Keratinocyte (primary cell): ENCODE measurements around the gene COA8. TPM values are rescaled to one million over a fixed set of nuclear protein-coding genes. Genes with fewer than 3 reads are reported as not detected.

ENCODE experiments used
- DNase-seq: peaks from one replicate; pipeline ENCODE4 v3.0.0-alpha.2; 2011; ENCODE audit warnings: low read depth, missing footprints, low spot score
- FAIRE-seq: peaks from 2 replicates; lab custom pipeline; 2011; peaks lifted over from hg19 to GRCh38; lab: Jason Lieb, UNC
- H2AFZ ChIP-seq: 2 replicates; pipeline ENCODE4 v1.6.0; 2012; ENCODE audit warnings: low read length, control low read depth, inconsistent platforms; ENCODE audit not compliant: control insufficient read depth
- H3K27ac ChIP-seq: 2 replicates; pipeline ENCODE4 v1.5.1; 2011; ENCODE audit warnings: low read length; ENCODE audit not compliant: control insufficient read depth, insufficient read depth
- H3K27me3 ChIP-seq: 3 replicates; pipeline ENCODE4 v1.6.0; 2011; ENCODE audit warnings: low read length; ENCODE audit not compliant: control insufficient read depth, insufficient read depth; ENCODE audit errors: extremely low read depth
- H3K36me3 ChIP-seq, 2 experiments: 2 replicates in 1 of 2; 3 replicates in 1 of 2; pipeline ENCODE4 v1.5.1; 2011; ENCODE audit warnings: low read length in 2 of 2, mild to moderate bottlenecking in 1 of 2; ENCODE audit not compliant: control insufficient read depth in 2 of 2, insufficient read depth in 2 of 2; ENCODE audit errors: extremely low read depth in 1 of 2
- H3K4me1 ChIP-seq: 3 replicates; pipeline ENCODE4 v1.5.1; 2011; ENCODE audit warnings: low read length; ENCODE audit not compliant: control insufficient read depth, insufficient read depth; ENCODE audit errors: extremely low read depth
- H3K4me2 ChIP-seq: 3 replicates; pipeline ENCODE4 v1.6.0; 2011; ENCODE audit warnings: low read depth, low read length; ENCODE audit not compliant: control insufficient read depth, insufficient read depth; ENCODE audit errors: extremely low read depth
- H3K4me3 ChIP-seq, 3 experiments: fragments of 200-600 bp in 1 of 3; sonication (generic) in 1 of 3; 2 replicates in 2 of 3; 3 replicates in 1 of 3; pipeline ENCODE4 v1.5.1; 2011 to 2016; ENCODE audit warnings: low read length in 3 of 3, mild to moderate bottlenecking in 3 of 3, control low read depth in 2 of 3, inconsistent platforms in 1 of 3, low read depth in 1 of 3, mixed read lengths in 1 of 3, mixed run types in 1 of 3, moderate library complexity in 1 of 3; ENCODE audit not compliant: control insufficient read depth in 2 of 3, insufficient read depth in 2 of 3; ENCODE audit errors: extremely low read depth in 1 of 3
- H3K79me2 ChIP-seq: 2 replicates; pipeline ENCODE4 v1.6.0; 2012; ENCODE audit warnings: low read length; ENCODE audit not compliant: control insufficient read depth, insufficient read depth
- H3K9ac ChIP-seq: 3 replicates; pipeline ENCODE4 v1.6.0; 2011; ENCODE audit warnings: low read length; ENCODE audit not compliant: control insufficient read depth, insufficient read depth; ENCODE audit errors: extremely low read depth
- H3K9me1 ChIP-seq: 3 replicates; pipeline ENCODE4 v1.6.0; 2011; ENCODE audit warnings: low read length; ENCODE audit not compliant: control insufficient read depth, insufficient read depth; ENCODE audit errors: extremely low read depth
- H3K9me3 ChIP-seq: 2 replicates; pipeline ENCODE4 v1.5.1; 2012; ENCODE audit warnings: low read depth, low read length; ENCODE audit not compliant: control insufficient read depth
- H4K20me1 ChIP-seq: 3 replicates; pipeline ENCODE4 v1.6.0; 2011; ENCODE audit warnings: low read length; ENCODE audit not compliant: control insufficient read depth, insufficient read depth; ENCODE audit errors: extremely low read depth
- CTCF ChIP-seq, 3 experiments: IDR thresholded peaks in 1 of 3; conservative IDR thresholded peaks in 1 of 3; optimal IDR thresholded peaks in 1 of 3; 2 replicates in 2 of 3; 3 replicates in 1 of 3; pipeline versions ENCODE3 to v1.5.1; 2011; ENCODE audit warnings: low read length in 3 of 3, mild to moderate bottlenecking in 3 of 3, moderate library complexity in 2 of 3, control low read depth in 1 of 3, inconsistent platforms in 1 of 3; ENCODE audit not compliant: insufficient read depth in 2 of 3; ENCODE audit errors: extremely low read depth in 1 of 3
- EZH2 ChIP-seq: IDR thresholded peaks from one replicate; pipeline ENCODE4 v1.6.1; 2012; ENCODE audit warnings: inconsistent platforms, mild to moderate bottlenecking, low read length, moderate library complexity
- dilution Hi-C: fragments of 300-500 bp; cut with MboI; formaldehyde crosslinking; loops from one replicate; pipeline ENCODE4 v1.7.0; 2020; ENCODE audit warnings: low sequenced_read_pairs; ENCODE audit not compliant: extremely low pct_ligation_motif_present
- polyA plus RNA-seq, 5 experiments: library from polyadenylated mRNA; depleted of rRNA in 3 of 5; stranded (reverse) in 3 of 5; stranded (forward) in 1 of 5; unstranded in 1 of 5; fragments of >200 nt; gene quantifications; 1 replicate in 1 of 5; 2 replicates in 3 of 5; 3 replicates in 1 of 5; pipeline versions ENCODE4 v1.2.1 to v1.2.3, GENCODE V29; 2011 to 2012; ENCODE audit warnings: missing spikeins in 2 of 5, low read depth in 1 of 5, low replicate concordance in 1 of 5

COA8 gene
- polyA plus RNA-seq, 1 donor (not counting 4 experiments of a cell fraction or from before 2014, with no cell fraction given) = 24.8 TPM

DNA sequence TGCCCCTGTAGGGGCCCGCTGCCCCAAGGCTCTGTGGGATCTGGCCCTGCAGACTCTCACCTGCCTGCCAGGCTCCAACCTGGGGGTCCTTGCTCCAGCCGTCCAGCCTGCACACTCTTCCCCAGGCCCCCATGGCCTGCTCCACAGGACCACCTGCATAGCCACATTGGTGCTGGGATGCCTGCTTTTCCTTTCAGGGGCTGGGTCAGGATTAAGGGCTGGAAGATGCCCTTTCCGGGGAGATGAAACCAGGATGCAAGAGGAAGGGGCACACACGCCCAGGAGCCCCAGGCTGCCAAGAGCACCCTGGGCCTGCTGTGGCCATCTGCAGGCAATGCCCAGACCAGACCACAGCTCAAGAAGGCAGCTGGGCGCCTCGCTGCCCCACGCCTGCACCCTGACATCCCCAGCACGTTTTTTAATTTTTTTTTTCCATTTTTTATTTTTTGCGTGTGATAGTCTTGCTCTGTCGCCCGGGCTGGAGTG lies 15.3 kb upstream of the COA8 start:
- Histone ChIP-seq H3K79me2 (no peaks in the 10 kb centered on the region), H3K36me3 (no peaks in the 10 kb centered on the region), H3K9me3 (no peaks in the 10 kb centered on the region), H3K27me3 (no peaks in the 10 kb centered on the region), H3K4me1 (peaks cover 16% of the 10 kb centered on the region), H3K4me3 (no peak overlapping the region), H3K9ac (no peak overlapping the region), H3K27ac (no peak overlapping the region), H4K20me1 (peaks cover 7% of the 10 kb centered on the region), H3K4me2 (no peak overlapping the region), H3K9me1 (peaks cover 8% of the 10 kb centered on the region), H2AFZ (no peak overlapping the region)
- TF ChIP-seq EZH2 (no peak), CTCF (optimal IDR thresholded peaks at IDR 0.05 in 1 of 3, IDR thresholded peaks at IDR 0.05 in 1 of 3, conservative IDR thresholded peaks at IDR 0.05 in 1 of 3; ENCODE audit: extremely low read depth in 1 of 3, insufficient read depth in 2 of 3, low read length in 3 of 3) (no peak)
- no peak for FAIRE-seq
- DNase-seq = no peak
- dilution Hi-C loops = no loop called here

DNA sequence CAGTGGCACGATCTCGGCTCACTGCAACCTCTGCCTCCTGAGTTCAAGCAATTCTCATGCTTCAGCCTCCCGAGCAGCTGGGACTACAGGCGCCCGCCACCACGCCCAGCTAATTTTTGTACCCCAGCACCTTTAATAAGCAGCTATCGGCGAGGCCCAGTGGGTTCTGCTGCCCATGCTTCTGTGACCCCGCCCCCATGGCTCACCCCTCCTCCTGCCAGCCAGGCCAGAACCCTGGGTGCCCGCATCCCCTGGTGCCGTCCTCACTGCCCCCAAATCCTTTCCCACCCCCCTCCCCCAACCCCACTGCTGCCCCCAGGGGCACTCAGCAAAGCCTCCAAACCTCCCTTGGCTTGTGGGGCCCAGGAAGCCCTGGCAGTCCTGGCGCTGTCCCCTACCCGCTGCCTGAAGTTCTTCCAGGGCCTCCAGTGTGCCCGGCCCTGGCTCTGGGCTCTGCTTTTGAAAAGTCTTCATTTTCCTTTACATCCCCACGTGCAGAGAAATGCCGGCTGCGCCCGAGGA lies 14.8 kb upstream of the COA8 start:
- FAIRE-seq = no peak
- no peak overlapping the region for H2AFZ ChIP-seq

More for the DNA sequence above, 14.8 kb upstream of the COA8 start:
- Histone ChIP-seq H3K9me3 (no peaks in the 10 kb centered on the region), H3K79me2 (no peaks in the 10 kb centered on the region), H3K4me2 (no peak overlapping the region), H4K20me1 (peaks cover 10% of the 10 kb centered on the region), H3K9me1 (peaks cover 11% of the 10 kb centered on the region), H3K9ac (no peak overlapping the region), H3K36me3 (no peaks in the 10 kb centered on the region), H3K27me3 (no peaks in the 10 kb centered on the region), H3K4me3 (no peak overlapping the region), H3K4me1 (peaks cover 20% of the 10 kb centered on the region), H3K27ac (no peak overlapping the region)
- no peak for DNase-seq
- dilution Hi-C loops = no loop called here
- TF ChIP-seq CTCF (optimal IDR thresholded peaks at IDR 0.05 in 1 of 3, IDR thresholded peaks at IDR 0.05 in 1 of 3, conservative IDR thresholded peaks at IDR 0.05 in 1 of 3; ENCODE audit: extremely low read depth in 1 of 3, insufficient read depth in 2 of 3, low read length in 3 of 3) (no peak), EZH2 (no peak)
